Loucy (cell line): ENCODE results near the gene SVOPL.

Source experiments
- CTCF ChIP-seq: fragments of 200-600 bp; sonication (generic); conservative IDR thresholded peaks from 2 replicates; pipeline ENCODE4 v1.5.1; 2014; ENCODE audit warnings: mild to moderate bottlenecking, antibody characterized with exemption, low read length
- EZH2phosphoT487 ChIP-seq: fragments of 200-600 bp; IDR thresholded peaks from 2 replicates; pipeline ENCODE4 v1.6.1; 2018; ENCODE audit warnings: antibody characterized with exemption, mild to moderate bottlenecking, moderate library complexity, borderline replicate concordance

- TF ChIP-seq CTCF (no peak), EZH2phosphoT487 (no peak)
These were observed 6.1 kb downstream of the SVOPL start for GRCh38 chr7:138695106-138695505.
